Ovary (tissue), 3 donors: ENCODE data around the gene TNFRSF1B.

ENCODE experiments used
- CTCF ChIP-seq, 3 donors: fragments of 450-650 bp in 2 of 3; fragments of 200-600 bp in 1 of 3; IDR thresholded peaks; one replicate each; pipeline versions ENCODE4 v1.5.1 to v1.8.0; 2016 to 2022; ENCODE audit warnings: antibody characterized with exemption in 3 of 3, mild to moderate bottlenecking in 1 of 3
- EP300 ChIP-seq: sonication (generic); formaldehyde crosslinking; IDR thresholded peaks from one replicate; pipeline ENCODE4 v1.6.1; 2017; ENCODE audit warnings: antibody characterized with exemption
- POLR2A ChIP-seq: fragments of 450-650 bp; IDR thresholded peaks from one replicate; pipeline ENCODE4 v1.6.1; 2017; ENCODE audit warnings: antibody characterized with exemption, mild to moderate bottlenecking, moderate library complexity
- donor health status: DM: no; HTN: no; CAD: no.

GRCh38 chr1:12167493-12168429 is 970 bp downstream of the TNFRSF1B start:
- TF ChIP-seq EP300 = no peak
- TF ChIP-seq CTCF (IDR thresholded peaks at IDR 0.05) = no peak
- TF ChIP-seq POLR2A = no peak
